ENCODE results near the gene MICAL2. TPM values are rescaled to one million over a fixed set of nuclear protein-coding genes. Genes with fewer than 3 reads are reported as not detected.

Gene MICAL2
- total RNA-seq, 2 experiments from 2014 or later: not detected

GRCh38 chr11:12112750-12113149 is 2.4 kb downstream of the MICAL2 start:
- no peak for TF ChIP-seq CTCF (conservative IDR thresholded peaks at IDR 0.05; ENCODE audit: low read length)
- TF ChIP-seq EZH2phosphoT487 (IDR thresholded peaks at IDR 0.05; ENCODE audit: borderline replicate concordance, low read depth, low read length): no peak
- ChIA-PET POLR2A (no interaction called here), CTCF (ENCODE audit: unreplicated experiment) (no interaction called here)
- no peak for DNase-seq (ENCODE audit: low spot score)
- BruUV-seq (replicated peaks): no TSS peak
- H3K79me2 ChIP-seq (ENCODE audit: insufficient read depth, low read depth, low read length): no peaks in the 10 kb centered on the region
- no peak overlapping the region for H2AFZ ChIP-seq (ENCODE audit: low read length)
- H3K27ac ChIP-seq (ENCODE audit: low read depth, low read length, poor library complexity, severe bottlenecking): no peak overlapping the region
- no peaks in the 10 kb centered on the region for H3K9me2 ChIP-seq (ENCODE audit: insufficient read depth, low read length)
- no peaks in the 10 kb centered on the region for H3K36me3 ChIP-seq (ENCODE audit: insufficient read depth, low read length)
- no peaks in the 10 kb centered on the region for H3K4me1 ChIP-seq (ENCODE audit: insufficient read depth, low read length, poor library complexity, severe bottlenecking)
- H3K4me3 ChIP-seq (ENCODE audit: low read depth, low read length, poor library complexity, severe bottlenecking): no peak overlapping the region
- no peak overlapping the region for H3K4me2 ChIP-seq (ENCODE audit: low read length)
- intact Hi-C loops (cut with micrococcal nuclease; ENCODE audit: unreplicated experiment): no loop called here
- H3K9me3 ChIP-seq (ENCODE audit: low read length): no peaks in the 10 kb centered on the region
- no peaks in the 10 kb centered on the region for H4K20me1 ChIP-seq (ENCODE audit: insufficient read depth, low read length)

GRCh38 chr11:12113294-12113693 is 2.9 kb downstream of the MICAL2 start:
- POLR2A ChIA-PET: no interaction called here
- CTCF ChIA-PET (ENCODE audit: unreplicated experiment): no interaction called here
- H3K4me3 ChIP-seq (ENCODE audit: low read depth, low read length, poor library complexity, severe bottlenecking): no peak overlapping the region
- DNase-seq (ENCODE audit: low spot score): no peak
- H3K27ac ChIP-seq (ENCODE audit: low read depth, low read length, poor library complexity, severe bottlenecking): no peak overlapping the region
- intact Hi-C loops (cut with micrococcal nuclease; ENCODE audit: unreplicated experiment): no loop called here
- H3K4me2 ChIP-seq (ENCODE audit: low read length): no peak overlapping the region
- TF ChIP-seq CTCF (conservative IDR thresholded peaks at IDR 0.05; ENCODE audit: low read length) (no peak), EZH2phosphoT487 (IDR thresholded peaks at IDR 0.05; ENCODE audit: borderline replicate concordance, low read depth, low read length) (no peak)
- H2AFZ ChIP-seq (ENCODE audit: low read length): no peak overlapping the region
- H3K36me3 ChIP-seq (ENCODE audit: insufficient read depth, low read length): no peaks in the 10 kb centered on the region
- H4K20me1 ChIP-seq (ENCODE audit: insufficient read depth, low read length): no peaks in the 10 kb centered on the region
- BruUV-seq (replicated peaks): no TSS peak
- H3K4me1 ChIP-seq (ENCODE audit: insufficient read depth, low read length, poor library complexity, severe bottlenecking): no peaks in the 10 kb centered on the region
- H3K9me3 ChIP-seq (ENCODE audit: low read length): no peaks in the 10 kb centered on the region
- no peaks in the 10 kb centered on the region for H3K79me2 ChIP-seq (ENCODE audit: insufficient read depth, low read depth, low read length)
- no peaks in the 10 kb centered on the region for H3K9me2 ChIP-seq (ENCODE audit: insufficient read depth, low read length)

- CTCF ChIA-PET (ENCODE audit: unreplicated experiment): no interaction called here
- TF ChIP-seq CTCF (conservative IDR thresholded peaks at IDR 0.05; ENCODE audit: low read length): no peak
- no peak for TF ChIP-seq EZH2phosphoT487 (IDR thresholded peaks at IDR 0.05; ENCODE audit: borderline replicate concordance, low read depth, low read length)
- DNase-seq (ENCODE audit: low spot score): no peak
- Histone ChIP-seq H4K20me1 (ENCODE audit: insufficient read depth, low read length) (no peaks in the 10 kb centered on the region), H3K79me2 (ENCODE audit: insufficient read depth, low read depth, low read length) (no peaks in the 10 kb centered on the region), H3K4me1 (ENCODE audit: insufficient read depth, low read length, poor library complexity, severe bottlenecking) (no peaks in the 10 kb centered on the region), H2AFZ (ENCODE audit: low read length) (no peak overlapping the region), H3K9me3 (ENCODE audit: low read length) (no peaks in the 10 kb centered on the region), H3K27ac (ENCODE audit: low read depth, low read length, poor library complexity, severe bottlenecking) (no peak overlapping the region), H3K9me2 (ENCODE audit: insufficient read depth, low read length) (no peaks in the 10 kb centered on the region), H3K36me3 (ENCODE audit: insufficient read depth, low read length) (no peaks in the 10 kb centered on the region), H3K4me3 (ENCODE audit: low read depth, low read length, poor library complexity, severe bottlenecking) (no peak overlapping the region), H3K4me2 (ENCODE audit: low read length) (no peak overlapping the region)
- POLR2A ChIA-PET: no interaction called here
- intact Hi-C loops (cut with micrococcal nuclease; ENCODE audit: unreplicated experiment): no loop called here
- BruUV-seq (replicated peaks): no TSS peak
These were observed 4.0 kb downstream of the MICAL2 start for GRCh38 chr11:12114193-12115033.

All from OCI-LY7 (cell line).